ENCODE results near the gene TMEM41A. TPM values are rescaled to one million over a fixed set of nuclear protein-coding genes. Genes with fewer than 3 reads are reported as not detected.

The TMEM41A gene
- total RNA-seq, 2 experiments from 2014 or later = 20.6 to 22.0 TPM

- CTCF ChIA-PET = no interaction called here
These were observed 58.9 kb downstream of the TMEM41A start for GRCh38 chr3:185439745-185440466.

More at GRCh38 chr3:185439745-185440466, 58.9 kb downstream of the TMEM41A start:
- POLR2A ChIA-PET = no interaction called here

Other genes with a start within 250 kb of the TMEM41A start
- 1 to 10 TPM; 3.4 to 3.8 TPM for gene EHHADH, start 245.0 kb downstream of the TMEM41A start, total RNA-seq
- 10 to 100 TPM; 13.1 to 15.7 TPM for gene MAP3K13, start 135.9 kb downstream of the TMEM41A start, total RNA-seq
- gene LIPH, start 53.6 kb upstream of the TMEM41A start, total RNA-seq = not detected
- 10 to 100 TPM; 39.5 to 41.5 TPM for gene SENP2, start 87.3 kb upstream of the TMEM41A start, total RNA-seq

Data from activated CD8-positive, alpha-beta memory T cell treated with anti-CD3 and anti-CD28 coated beads for 36 hours (primary cell).